GM13976 (cell line): ENCODE data around the gene MEGF11.

ENCODE experiments used
- DNase-seq: peaks from one replicate; pipeline ENCODE4 v3.0.0; 2012; ENCODE audit warnings: low spot score
- CTCF ChIP-seq: IDR thresholded peaks from 2 replicates; pipeline ENCODE4 v1.5.1; 2012; ENCODE audit warnings: borderline replicate concordance, mild to moderate bottlenecking; ENCODE audit not compliant: insufficient read depth; ENCODE audit errors: extremely low read depth, missing control alignments, control extremely low read depth
- in situ Hi-C: fragments of 300-500 bp; cut with MboI; formaldehyde crosslinking; loops from one replicate; pipeline ENCODE4 v1.12.0; 2022; ENCODE audit warnings: low sequenced_read_pairs, mixed read lengths, inconsistent platforms; ENCODE audit not compliant: unreplicated experiment

MEGF11 gene

GRCh38 chr15:66092053-66093016 is 161.2 kb downstream of the MEGF11 start:
- TF ChIP-seq CTCF = no peak
- no peak for DNase-seq
- in situ Hi-C loops = loop anchor here (25.0 kb wide), 1 partner anchor 455 kb away; no protein-coding TSS in a partner anchor

DNA sequence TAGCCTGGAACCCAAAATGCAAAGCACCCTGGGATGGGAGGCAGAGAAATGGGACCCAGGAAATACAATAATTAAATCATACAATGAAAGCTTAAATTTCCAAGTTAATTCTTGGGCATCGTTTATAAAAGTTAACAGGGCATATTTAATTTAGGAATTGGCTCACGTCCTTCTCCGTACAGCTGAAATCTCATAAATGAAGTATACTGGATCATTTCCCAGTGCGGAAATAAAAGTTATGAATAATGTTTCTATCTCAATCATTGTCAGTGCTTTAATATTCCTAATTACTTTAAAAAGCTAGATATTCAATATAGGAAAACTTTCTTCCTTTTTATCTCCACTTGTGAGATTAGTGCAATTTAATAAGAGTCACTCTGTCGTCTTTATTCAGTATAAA is 164.0 kb downstream of the MEGF11 start:
- in situ Hi-C loops = loop anchor here (25.0 kb wide), 1 partner anchor 452 kb away; no protein-coding TSS in a partner anchor
- DNase-seq = no peak
- TF ChIP-seq CTCF = no peak

GRCh38 chr15:66089049-66089448 is 164.5 kb downstream of the MEGF11 start:
- in situ Hi-C loops = loop anchor here (25.0 kb wide), 1 partner anchor 452 kb away; no protein-coding TSS in a partner anchor
- DNase-seq = no peak
- TF ChIP-seq CTCF = no peak

DNA sequence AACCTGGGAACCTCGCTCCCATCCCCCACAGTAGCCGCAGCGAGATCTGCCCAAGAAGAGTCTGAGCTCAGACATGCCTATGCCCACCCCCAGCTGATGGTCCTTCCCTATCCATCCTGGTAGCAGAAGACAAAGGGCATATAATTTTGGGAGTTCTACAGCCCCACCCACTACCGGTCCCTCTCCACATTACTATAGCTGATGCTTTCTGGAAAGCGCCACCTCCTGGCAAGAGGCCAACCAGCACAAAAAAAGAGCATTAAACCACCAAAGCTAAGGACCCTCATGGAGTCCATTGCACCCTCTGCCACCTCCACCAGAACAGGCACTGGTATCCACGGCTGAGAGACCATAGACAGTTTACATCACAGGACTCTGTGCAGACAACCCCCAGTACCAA is 168.4 kb downstream of the MEGF11 start:
- no peak for DNase-seq

DNA sequence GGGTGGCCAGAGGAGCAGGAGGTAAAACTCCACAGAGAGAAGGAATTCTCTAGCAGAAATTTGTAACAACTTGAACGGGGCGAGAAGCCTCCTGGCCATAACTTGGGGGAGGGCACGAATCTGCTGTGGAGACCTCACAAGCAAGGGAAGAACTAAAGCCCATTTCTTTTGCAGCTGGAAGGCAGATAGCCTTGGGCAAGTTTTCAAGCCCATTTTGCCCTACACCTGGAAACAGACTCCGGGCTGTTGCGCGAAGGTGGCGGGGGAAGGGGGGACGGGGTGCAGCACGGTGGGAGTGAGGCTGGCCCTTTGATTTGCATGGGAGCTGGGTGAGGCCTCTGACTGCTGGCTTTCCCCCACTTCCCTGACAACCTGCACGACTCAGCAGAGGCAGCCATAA is 168.8 kb downstream of the MEGF11 start:
- no peak for DNase-seq
- in situ Hi-C loops = loop anchor here (25.0 kb wide), 1 partner anchor 447 kb away; no protein-coding TSS in a partner anchor
- no peak for TF ChIP-seq CTCF

More for the DNA sequence above, 168.4 kb downstream of the MEGF11 start:
- in situ Hi-C loops = loop anchor here (25.0 kb wide), 1 partner anchor 448 kb away; no protein-coding TSS in a partner anchor
- no peak for TF ChIP-seq CTCF

DNA sequence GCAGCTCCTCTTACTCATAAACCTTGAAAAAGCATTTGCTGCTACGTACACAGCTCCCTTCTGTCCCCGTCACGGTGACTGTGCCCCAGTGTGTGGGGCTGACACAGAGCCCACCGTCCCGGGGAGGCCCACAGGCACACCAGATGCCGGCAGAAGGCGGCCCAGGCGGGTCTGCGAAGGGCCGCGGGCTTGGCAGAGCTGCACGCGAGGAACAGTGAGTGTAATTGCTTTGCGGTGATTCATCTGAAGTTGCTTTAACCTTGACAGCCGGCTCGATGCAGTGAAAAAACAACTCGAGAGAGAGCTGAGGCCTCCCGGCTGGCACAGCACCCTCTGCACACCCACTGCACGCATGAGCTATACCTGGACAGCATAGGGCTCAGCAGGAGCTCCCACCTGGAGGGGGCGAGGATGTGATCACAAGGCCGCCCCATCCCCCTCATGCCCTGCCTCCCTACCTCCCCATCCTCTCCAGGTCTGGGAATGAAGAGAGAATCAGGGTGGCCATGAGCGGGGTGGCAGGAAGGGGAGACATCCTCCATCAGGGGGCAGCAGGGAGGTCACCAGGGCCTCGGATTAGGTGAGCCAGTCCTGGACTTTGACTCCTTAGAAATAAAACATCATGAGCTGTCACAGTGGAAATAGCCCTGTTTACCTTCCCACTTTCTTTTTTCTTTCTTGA is 172.7 kb downstream of the MEGF11 start:
- TF ChIP-seq CTCF = no peak
- in situ Hi-C loops = loop anchor here (25.0 kb wide), 1 partner anchor 444 kb away; no protein-coding TSS in a partner anchor
- DNase-seq = no peak
